Skeletal muscle tissue (tissue), 4 donors: Measurements from ENCODE around the gene DUSP28. TPM values are rescaled to one million over a fixed set of nuclear protein-coding genes. Genes with fewer than 3 reads are reported as not detected.
A peak's percentile ranks its signal among the peaks of the same experiment; 100 is the strongest.

Experiments used
- H3K27ac ChIP-seq: one replicate; pipeline ENCODE4 v1.7.0; 2013; ENCODE audit warnings: mild to moderate bottlenecking, low read depth, low read length, inconsistent platforms
- H3K27me3 ChIP-seq, 3 donors: one replicate each; pipeline ENCODE4 v1.7.0; 2013; ENCODE audit warnings: low read length in 3 of 3; ENCODE audit not compliant: control insufficient read depth in 3 of 3, insufficient read depth in 3 of 3
- H3K36me3 ChIP-seq, 3 donors: one replicate each; pipeline ENCODE4 v1.7.0; 2013; ENCODE audit warnings: low read length in 3 of 3; ENCODE audit not compliant: control insufficient read depth in 3 of 3, insufficient read depth in 3 of 3
- H3K4me1 ChIP-seq, 3 donors: one replicate each; pipeline ENCODE4 v1.7.0; 2013; ENCODE audit warnings: low read length in 3 of 3, mild to moderate bottlenecking in 3 of 3; ENCODE audit not compliant: control insufficient read depth in 3 of 3, insufficient read depth in 3 of 3
- H3K4me3 ChIP-seq, 3 donors: one replicate each; pipeline ENCODE4 v1.7.0; 2013; ENCODE audit warnings: low read length in 3 of 3
- H3K9ac ChIP-seq, 3 donors: one replicate each; pipeline ENCODE4 v1.7.0; 2013; ENCODE audit warnings: low read length in 3 of 3, mild to moderate bottlenecking in 3 of 3, moderate library complexity in 2 of 3, low read depth in 1 of 3
- H3K9me3 ChIP-seq, 3 donors: one replicate each; pipeline ENCODE4 v1.7.0; 2013; ENCODE audit warnings: low read length in 3 of 3; ENCODE audit not compliant: control insufficient read depth in 3 of 3
- total RNA-seq: library from RNA; depleted of rRNA; stranded (reverse); fragments of >200 nt; gene quantifications from one replicate; pipeline ENCODE4 v1.2.3, GENCODE V29; 2014
- donor health status: Osteomylitis.

DUSP28 gene
- 8.4 TPM for total RNA-seq

GRCh38 chr2:240560084-240560479 is at the start of gene DUSP28:
Gene DUSP28 (plus strand): TSS chr2:240560357. CDS start chr2:240560685, 328 bp downstream.
- Histone ChIP-seq H3K4me1 (peaks cover 31 to 38% (median 35%) of the 10 kb centered on the region in 3 donors), H3K27me3 (no peaks in the 10 kb centered on the region), H3K36me3 (peaks cover 0 to 14% (median 8%) of the 10 kb centered on the region in 3 donors), H3K9ac (peak within 1 kb of the TSS; percentile 77 to 94 (median 78)), H3K9me3 (no peaks in the 10 kb centered on the region), H3K4me3 (peak within 1 kb of the TSS; percentile 76 to 82 (median 80)), H3K27ac (peak within 1 kb of the TSS; percentile 96)

- Histone ChIP-seq H3K27me3 (no peaks in the 10 kb centered on the region), H3K9ac (no peak overlapping the region), H3K4me1 (peaks cover 0 to 2% (median 0%) of the 10 kb centered on the region in 3 donors), H3K36me3 (peaks cover 2 to 12% (median 3%) of the 10 kb centered on the region in 3 donors), H3K4me3 (no peak overlapping the region), H3K27ac (no peak overlapping the region), H3K9me3 (no peaks in the 10 kb centered on the region)
These were observed 49.5 kb upstream of the DUSP28 start for GRCh38 chr2:240510513-240511210.

GRCh38 chr2:240511351-240512108 is 48.6 kb upstream of the DUSP28 start:
- no peak overlapping the region for H3K27ac ChIP-seq
- no peaks in the 10 kb centered on the region for H3K27me3 ChIP-seq
- no peaks in the 10 kb centered on the region for H3K9me3 ChIP-seq
- H3K36me3 ChIP-seq: peaks cover 2 to 12% (median 3%) of the 10 kb centered on the region in 3 donors
- H3K4me3 ChIP-seq: no peak overlapping the region
- H3K9ac ChIP-seq: no peak overlapping the region
- peaks cover 0 to 2% (median 0%) of the 10 kb centered on the region in 3 donors for H3K4me1 ChIP-seq

DNA sequence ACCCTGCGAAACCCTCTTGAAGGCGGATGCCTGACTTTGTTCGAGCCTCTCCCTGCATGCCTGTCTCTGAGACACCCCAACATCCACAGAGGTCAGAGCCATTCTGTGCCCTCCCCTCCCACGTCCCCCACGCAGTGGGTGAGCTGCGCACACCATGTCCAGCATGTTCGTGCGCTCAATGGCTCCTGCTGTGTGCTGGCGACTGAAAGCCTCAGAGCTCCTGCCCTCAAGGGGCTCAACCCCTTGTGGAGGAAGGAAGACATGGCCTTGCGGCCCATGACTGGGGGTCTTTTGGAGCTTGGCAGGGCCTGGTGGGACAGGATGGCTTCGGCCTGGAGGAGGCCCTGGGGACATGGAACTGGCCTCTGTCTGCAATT is 48.1 kb upstream of the DUSP28 start:
- H3K36me3 ChIP-seq: peaks cover 2 to 12% (median 3%) of the 10 kb centered on the region in 3 donors
- H3K9me3 ChIP-seq: no peaks in the 10 kb centered on the region
- no peak overlapping the region for H3K27ac ChIP-seq
- no peak overlapping the region for H3K4me3 ChIP-seq
- H3K27me3 ChIP-seq: no peaks in the 10 kb centered on the region
- peaks cover 0 to 2% (median 0%) of the 10 kb centered on the region in 3 donors for H3K4me1 ChIP-seq
- H3K9ac ChIP-seq: no peak overlapping the region

GRCh38 chr2:240512666-240513535 is 47.3 kb upstream of the DUSP28 start:
- Histone ChIP-seq H3K36me3 (peaks cover 2 to 12% (median 3%) of the 10 kb centered on the region in 3 donors), H3K27ac (no peak overlapping the region), H3K27me3 (no peaks in the 10 kb centered on the region), H3K4me3 (no peak overlapping the region), H3K9ac (no peak overlapping the region), H3K9me3 (no peaks in the 10 kb centered on the region), H3K4me1 (peaks cover 0 to 2% (median 0%) of the 10 kb centered on the region in 3 donors)

DNA sequence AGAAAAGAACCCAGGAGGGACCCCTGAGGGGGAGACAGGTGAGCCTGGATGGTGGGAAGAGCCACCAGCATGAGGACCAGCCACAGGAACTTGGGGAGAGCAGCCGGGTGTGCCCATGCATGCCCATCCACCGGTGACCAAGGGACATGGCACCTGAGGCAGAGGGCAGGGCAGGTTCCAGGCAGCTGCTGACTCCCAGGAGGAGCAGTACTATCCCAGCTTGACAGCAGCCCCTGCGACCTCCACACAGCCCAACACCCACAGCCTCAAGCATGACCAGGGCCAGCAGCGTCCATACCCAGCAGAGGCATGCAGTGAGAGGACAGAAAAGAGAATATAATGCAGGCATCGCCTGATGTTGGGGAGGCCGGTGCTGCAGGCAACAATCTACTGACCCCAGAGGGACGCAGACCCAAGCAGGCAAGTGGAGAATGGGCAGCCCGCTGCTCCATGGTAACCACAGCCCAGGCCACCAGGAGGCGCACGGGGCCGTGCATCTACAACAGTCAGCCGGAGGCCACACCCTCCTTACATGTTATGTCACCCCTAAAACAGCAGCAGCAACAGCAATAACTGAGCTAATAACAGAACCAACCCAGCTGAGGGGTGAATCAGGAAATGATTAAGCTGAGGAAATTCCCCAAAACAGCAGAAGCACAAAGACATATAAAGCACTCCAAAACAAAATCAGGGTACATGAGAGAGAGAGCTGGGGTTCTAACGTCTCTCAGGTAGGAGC is 46.4 kb upstream of the DUSP28 start:
- no peaks in the 10 kb centered on the region for H3K9me3 ChIP-seq
- H3K27me3 ChIP-seq: peaks cover 0 to under 1% (median 0%) of the 10 kb centered on the region in 3 donors
- peaks cover 0 to 2% (median 0%) of the 10 kb centered on the region in 3 donors for H3K4me1 ChIP-seq
- peaks cover 2 to 9% (median 3%) of the 10 kb centered on the region in 3 donors for H3K36me3 ChIP-seq
- no peak overlapping the region for H3K4me3 ChIP-seq
- H3K9ac ChIP-seq: no peak overlapping the region
- H3K27ac ChIP-seq: no peak overlapping the region

GRCh38 chr2:240514631-240515030 is 45.5 kb upstream of the DUSP28 start:
- Histone ChIP-seq H3K9me3 (no peaks in the 10 kb centered on the region), H3K27me3 (peaks cover 0 to 5% (median 0%) of the 10 kb centered on the region in 3 donors), H3K36me3 (peaks cover 0 to 5% (median 2%) of the 10 kb centered on the region in 3 donors), H3K4me1 (peaks cover 0 to 2% (median 0%) of the 10 kb centered on the region in 3 donors), H3K9ac (no peak overlapping the region), H3K27ac (no peak overlapping the region), H3K4me3 (no peak overlapping the region)

DNA sequence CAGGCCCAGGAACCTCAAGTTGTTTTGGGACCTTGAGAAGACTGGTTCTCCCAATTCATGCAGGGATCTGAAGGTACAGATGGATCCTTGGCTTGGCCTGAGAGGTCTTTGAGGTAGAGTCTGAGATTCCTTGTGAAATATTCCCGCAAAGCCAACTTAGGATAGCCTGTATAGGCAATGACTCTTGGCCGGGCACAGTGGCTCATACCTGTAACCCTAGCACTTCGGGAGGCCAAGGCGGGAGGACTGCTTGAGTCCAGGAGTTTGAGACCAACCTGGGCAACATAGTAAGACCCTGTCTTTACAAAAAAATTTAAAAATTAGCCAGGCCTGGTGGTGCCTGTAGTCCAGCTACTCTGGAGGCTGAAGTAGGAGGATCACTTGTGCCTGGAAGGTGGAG is 42.8 kb upstream of the DUSP28 start:
- H3K9ac ChIP-seq: no peak overlapping the region
- no peak overlapping the region for H3K27ac ChIP-seq
- no peak overlapping the region for H3K4me3 ChIP-seq
- peaks cover 3 to 16% (median 8%) of the 10 kb centered on the region in 3 donors for H3K27me3 ChIP-seq
- H3K4me1 ChIP-seq: peaks cover 0 to 6% (median 5%) of the 10 kb centered on the region in 3 donors
- H3K9me3 ChIP-seq: no peaks in the 10 kb centered on the region
- peaks cover under 1 to 1% (median 1%) of the 10 kb centered on the region in 3 donors for H3K36me3 ChIP-seq

- H3K9ac ChIP-seq: no peak overlapping the region
- no peak overlapping the region for H3K4me3 ChIP-seq
- no peak overlapping the region for H3K27ac ChIP-seq
These were observed 41.2 kb upstream of the DUSP28 start for GRCh38 chr2:240518981-240519380.

More at GRCh38 chr2:240518981-240519380, 41.2 kb upstream of the DUSP28 start:
- peaks cover 0 to 5% (median 4%) of the 10 kb centered on the region in 3 donors for H3K4me1 ChIP-seq
- H3K9me3 ChIP-seq: no peaks in the 10 kb centered on the region
- peaks cover 14 to 17% (median 16%) of the 10 kb centered on the region in 3 donors for H3K36me3 ChIP-seq
- H3K27me3 ChIP-seq: peaks cover 3 to 16% (median 8%) of the 10 kb centered on the region in 3 donors
